Neural crest cell (in vitro differentiated cells): ENCODE data around the gene DIS3L2. TPM values are rescaled to one million over a fixed set of nuclear protein-coding genes. Genes with fewer than 3 reads are reported as not detected.
"Not testable (repeated sequence)": the region's sequence is repeated elsewhere in the genome, so short reads cannot be mapped to it uniquely, and the experiment has no call there.

Source experiments
- DNase-seq: peaks from one replicate; pipeline ENCODE4 v3.0.0; 2021; ENCODE audit warnings: low read depth, mixed read lengths, low spot score
- H3K27ac Mint-ChIP-seq: one replicate; pipeline ENCODE4 v1.8.0; 2021; ENCODE audit warnings: mild to moderate bottlenecking, mixed read lengths; ENCODE audit not compliant: unreplicated experiment
- H3K27me3 Mint-ChIP-seq: 2 replicates; pipeline ENCODE4 v1.8.0; 2021; ENCODE audit warnings: low read depth, mild to moderate bottlenecking, mixed read lengths
- H3K36me3 Mint-ChIP-seq: 2 replicates; pipeline ENCODE4 v1.8.0; 2021; ENCODE audit warnings: low read depth, mild to moderate bottlenecking, mixed read lengths
- H3K4me1 Mint-ChIP-seq: 2 replicates; pipeline ENCODE4 v1.8.0; 2021; ENCODE audit warnings: mixed read lengths
- H3K4me3 Mint-ChIP-seq: one replicate; pipeline ENCODE4 v1.8.0; 2021; ENCODE audit warnings: mild to moderate bottlenecking, mixed read lengths
- H3K9me3 Mint-ChIP-seq: 2 replicates; pipeline ENCODE4 v1.8.0; 2021; ENCODE audit warnings: mixed read lengths
- total RNA-seq: library from RNA; stranded (reverse); gene quantifications from 2 replicates; pipeline ENCODE4 v1.2.1, GENCODE V29; 2021
- TF ChIP-seq, protein P1 (sequence below): fragments of 200-600 bp; sonication (generic); conservative IDR thresholded peaks from 2 replicates; pipeline ENCODE4 v1.5.0; 2021; ENCODE audit warnings: antibody characterized with exemption, mild to moderate bottlenecking

Gene DIS3L2
- total RNA-seq, 1 donor from 2014 or later, result 51.9 TPM

DNA sequence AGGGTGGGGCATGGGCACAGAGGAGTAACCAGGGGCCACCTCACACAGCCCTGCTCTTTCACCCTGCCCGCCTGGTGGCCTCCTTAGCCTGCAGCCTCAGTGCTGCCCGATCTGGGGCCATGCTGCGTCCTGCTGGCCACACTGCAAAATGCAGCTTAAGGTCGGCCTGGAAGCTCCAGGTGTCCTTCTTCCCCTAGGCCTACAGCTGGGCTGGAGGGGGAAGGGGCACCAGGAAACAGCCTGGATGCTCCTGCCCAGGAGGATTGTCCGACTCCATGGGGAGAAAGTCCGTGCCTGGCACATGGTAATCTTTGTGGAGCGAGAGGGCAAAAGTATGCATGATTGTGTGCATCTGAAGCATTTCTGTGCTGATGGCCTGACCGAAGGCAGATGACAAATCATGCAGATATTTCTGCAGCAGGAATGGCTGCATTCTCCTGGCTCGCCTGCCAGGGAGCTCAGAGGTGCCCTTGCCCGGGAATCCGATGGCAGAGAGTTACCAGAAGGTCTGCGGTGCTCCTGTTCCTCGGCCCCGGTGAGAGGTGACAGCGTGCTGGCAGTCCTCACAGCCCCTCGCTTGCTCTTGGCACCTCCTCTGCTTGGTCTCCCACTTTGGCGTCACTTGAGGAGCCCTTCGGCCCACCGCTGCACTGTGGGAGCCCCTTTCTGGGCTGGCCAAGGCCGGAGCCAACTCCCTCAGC, 404.3 kb downstream of the DIS3L2 start:
- H3K9me3 Mint-ChIP-seq, result no peaks in the 10 kb centered on the region
- H3K4me3 Mint-ChIP-seq, result no peak overlapping the region
- no peak overlapping the region for H3K27ac Mint-ChIP-seq
- TF ChIP-seq, protein P1, sequence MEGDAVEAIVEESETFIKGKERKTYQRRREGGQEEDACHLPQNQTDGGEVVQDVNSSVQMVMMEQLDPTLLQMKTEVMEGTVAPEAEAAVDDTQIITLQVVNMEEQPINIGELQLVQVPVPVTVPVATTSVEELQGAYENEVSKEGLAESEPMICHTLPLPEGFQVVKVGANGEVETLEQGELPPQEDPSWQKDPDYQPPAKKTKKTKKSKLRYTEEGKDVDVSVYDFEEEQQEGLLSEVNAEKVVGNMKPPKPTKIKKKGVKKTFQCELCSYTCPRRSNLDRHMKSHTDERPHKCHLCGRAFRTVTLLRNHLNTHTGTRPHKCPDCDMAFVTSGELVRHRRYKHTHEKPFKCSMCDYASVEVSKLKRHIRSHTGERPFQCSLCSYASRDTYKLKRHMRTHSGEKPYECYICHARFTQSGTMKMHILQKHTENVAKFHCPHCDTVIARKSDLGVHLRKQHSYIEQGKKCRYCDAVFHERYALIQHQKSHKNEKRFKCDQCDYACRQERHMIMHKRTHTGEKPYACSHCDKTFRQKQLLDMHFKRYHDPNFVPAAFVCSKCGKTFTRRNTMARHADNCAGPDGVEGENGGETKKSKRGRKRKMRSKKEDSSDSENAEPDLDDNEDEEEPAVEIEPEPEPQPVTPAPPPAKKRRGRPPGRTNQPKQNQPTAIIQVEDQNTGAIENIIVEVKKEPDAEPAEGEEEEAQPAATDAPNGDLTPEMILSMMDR, result peak; percentile 56
- peak; percentile 51 for DNase-seq
- H3K27me3 Mint-ChIP-seq, result no peaks in the 10 kb centered on the region
- no peaks in the 10 kb centered on the region for H3K36me3 Mint-ChIP-seq
- peaks cover 20% of the 10 kb centered on the region for H3K4me1 Mint-ChIP-seq

DNA sequence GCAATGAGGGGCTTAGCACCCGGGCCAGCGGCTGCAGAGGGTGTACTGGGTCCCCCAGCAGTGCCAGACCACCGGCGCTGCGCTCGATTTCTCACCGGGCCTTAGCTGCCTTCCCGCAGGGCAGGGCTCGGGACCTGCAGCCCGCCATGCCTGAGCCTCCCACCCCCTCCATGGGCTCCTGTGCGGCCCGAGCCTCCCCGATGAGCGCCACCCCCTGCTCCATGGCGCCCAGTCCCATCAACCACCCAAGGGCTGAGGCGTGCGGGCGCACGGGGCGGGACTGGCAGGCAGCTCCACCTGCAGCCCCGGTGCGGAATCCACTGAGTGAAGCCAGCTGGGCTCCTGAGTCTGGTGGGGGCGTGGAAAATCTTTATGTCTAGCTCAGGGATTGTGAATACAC, 404.9 kb downstream of the DIS3L2 start:
- not testable (repeated sequence) for H3K27me3 Mint-ChIP-seq, H3K36me3 Mint-ChIP-seq, H3K27ac Mint-ChIP-seq, DNase-seq, H3K9me3 Mint-ChIP-seq, H3K4me3 Mint-ChIP-seq
- H3K4me1 Mint-ChIP-seq, result peaks cover 20% of the 10 kb centered on the region

DNA sequence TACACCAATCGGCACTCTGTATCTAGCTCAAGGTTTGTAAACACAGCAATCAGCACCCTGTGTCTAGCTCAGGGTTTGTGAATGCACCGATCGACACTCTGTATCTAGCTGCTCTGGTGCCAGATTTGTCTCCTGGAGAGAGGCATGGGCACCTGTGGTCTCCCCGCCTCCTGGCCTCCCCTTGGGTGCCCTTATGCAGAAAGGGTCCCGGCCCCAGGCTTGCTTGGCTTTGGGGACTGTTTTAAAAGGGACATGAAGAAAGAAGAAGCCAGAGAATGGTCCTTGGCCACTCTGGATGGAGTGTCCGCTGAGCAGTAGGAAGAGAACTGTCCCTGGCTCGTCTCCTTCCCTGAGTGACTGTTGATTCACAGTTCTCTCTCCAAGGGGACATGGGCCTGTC, 405.5 kb downstream of the DIS3L2 start:
- no peaks in the 10 kb centered on the region for H3K27me3 Mint-ChIP-seq

DNA sequence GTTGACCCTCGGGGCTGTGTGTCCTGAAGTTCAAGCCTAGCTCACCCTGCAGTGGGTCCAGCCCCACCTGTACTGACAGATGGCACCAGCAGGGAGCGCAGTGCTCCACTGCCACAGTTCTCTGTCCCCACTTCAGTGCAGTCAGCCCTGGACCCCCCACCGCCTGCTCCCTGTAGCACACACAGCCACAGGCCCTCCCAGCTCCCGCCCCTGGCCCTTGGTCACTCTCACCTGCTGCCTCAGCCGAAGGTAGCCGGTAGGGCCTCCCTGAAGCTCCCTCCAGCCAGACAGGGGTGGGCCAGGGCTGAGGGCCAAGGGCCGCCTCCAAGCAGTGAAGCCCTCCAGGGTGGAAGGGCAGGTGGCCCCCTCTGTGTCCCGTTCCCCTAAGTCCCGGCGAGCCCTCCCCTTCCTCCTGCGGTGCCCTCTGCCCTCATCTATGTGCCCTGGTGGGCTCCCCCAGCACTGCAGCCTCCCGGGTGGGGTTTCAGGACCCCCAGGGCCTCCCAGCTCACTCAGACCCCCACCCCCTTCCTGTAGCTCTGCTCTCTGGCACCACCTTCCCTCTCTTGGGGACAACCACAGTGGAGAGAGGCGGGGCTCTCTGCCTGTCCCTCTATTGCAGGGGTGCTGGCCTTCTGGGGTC, 406.2 kb downstream of the DIS3L2 start:
- Mint-ChIP-seq H3K9me3 (no peaks in the 10 kb centered on the region), H3K4me3 (no peak overlapping the region), H3K4me1 (peaks cover 20% of the 10 kb centered on the region), H3K27me3 (no peaks in the 10 kb centered on the region), H3K36me3 (no peaks in the 10 kb centered on the region), H3K27ac (peak overlapping the region; percentile 6)
- no peak for DNase-seq
- TF ChIP-seq, protein P1, result peak; percentile 36

More for the DNA sequence above, 405.5 kb downstream of the DIS3L2 start:
- Mint-ChIP-seq H3K36me3 (no peaks in the 10 kb centered on the region), H3K4me1 (peaks cover 20% of the 10 kb centered on the region), H3K27ac (peak overlapping the region; percentile 35), H3K9me3 (no peaks in the 10 kb centered on the region), H3K4me3 (no peak overlapping the region)
- TF ChIP-seq, protein P1, result no peak
- DNase-seq, result no peak

DNA sequence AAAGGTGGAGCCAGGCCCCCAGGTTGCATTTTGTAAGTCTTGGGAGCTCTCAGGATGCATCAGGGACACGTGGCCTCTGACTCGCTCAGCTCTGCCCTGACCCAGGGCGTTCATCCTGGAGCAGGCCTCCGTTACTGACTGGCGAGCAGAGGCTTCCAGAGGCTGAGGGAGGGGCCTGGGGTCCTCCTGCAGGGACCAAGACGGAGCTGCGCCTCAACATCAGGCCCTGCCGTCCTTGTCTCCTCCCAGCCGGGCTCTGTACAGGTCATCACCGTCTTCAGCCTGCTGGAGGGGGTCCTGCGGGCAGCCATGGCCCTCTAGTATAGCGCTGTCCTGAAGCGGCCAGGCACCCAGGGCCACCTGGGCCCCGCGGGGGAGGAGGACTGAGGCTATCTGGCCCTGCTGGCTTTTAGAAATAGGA, 406.8 kb downstream of the DIS3L2 start:
- Mint-ChIP-seq H3K27me3 (no peaks in the 10 kb centered on the region), H3K4me1 (peaks cover 20% of the 10 kb centered on the region)

More for the DNA sequence above, 406.8 kb downstream of the DIS3L2 start:
- Mint-ChIP-seq H3K9me3 (no peaks in the 10 kb centered on the region), H3K36me3 (no peaks in the 10 kb centered on the region), H3K4me3 (no peak overlapping the region), H3K27ac (no peak overlapping the region)
- TF ChIP-seq, protein P1, result no peak
- no peak for DNase-seq
